GM18907 (cell line): ENCODE data around the gene SLC2A11.
"Not testable (repeated sequence)": the region's sequence is repeated elsewhere in the genome, so short reads cannot be mapped to it uniquely, and the experiment has no call there.

Experiments used
- ATAC-seq: cut with Tn5 transposase; IDR thresholded peaks from one replicate; pipeline ENCODE4 v1.9.1; 2021; ENCODE audit warnings: mild to moderate bottlenecking, moderate library complexity; ENCODE audit not compliant: unreplicated experiment

Gene SLC2A11

GRCh38 chr22:23904573-23905254 lies 47.0 kb downstream of the SLC2A11 start:
- no peak for ATAC-seq

- ATAC-seq = no peak
Measured at GRCh38 chr22:23906641-23907040, 49.0 kb downstream of the SLC2A11 start.

- not testable (repeated sequence) for ATAC-seq
Measured at GRCh38 chr22:23907423-23907822, 49.7 kb downstream of the SLC2A11 start.

- no peak for ATAC-seq
Measured at GRCh38 chr22:23908587-23909205, 51.0 kb downstream of the SLC2A11 start.

- ATAC-seq = no peak
Measured at GRCh38 chr22:23909296-23909898, 51.7 kb downstream of the SLC2A11 start.

- no peak for ATAC-seq
Measured at GRCh38 chr22:23910496-23911190, 53.0 kb downstream of the SLC2A11 start.

- no peak for ATAC-seq
Measured at GRCh38 chr22:23911318-23911980, 53.8 kb downstream of the SLC2A11 start.

GRCh38 chr22:23912293-23912903 lies 54.7 kb downstream of the SLC2A11 start:
- no peak for ATAC-seq

GRCh38 chr22:23913306-23913660 lies 55.6 kb downstream of the SLC2A11 start:
- peak; percentile 10 for ATAC-seq

GRCh38 chr22:23913661-23914353 lies 56.1 kb downstream of the SLC2A11 start:
- ATAC-seq = peak; percentile 95

GRCh38 chr22:23915290-23915689 lies 57.6 kb downstream of the SLC2A11 start:
- ATAC-seq = no peak

GRCh38 chr22:23920267-23920611 lies 62.6 kb downstream of the SLC2A11 start:
- not testable (repeated sequence) for ATAC-seq

GRCh38 chr22:23921586-23922201 lies 64.0 kb downstream of the SLC2A11 start:
- not testable (repeated sequence) for ATAC-seq

- ATAC-seq = no peak
Measured at GRCh38 chr22:23922921-23923320, 65.2 kb downstream of the SLC2A11 start.

GRCh38 chr22:23925020-23925606 lies 67.4 kb downstream of the SLC2A11 start:
- no peak for ATAC-seq

GRCh38 chr22:23926561-23926960 lies 68.9 kb downstream of the SLC2A11 start:
- no peak for ATAC-seq
